Ascending aorta (tissue), 2 donors: ENCODE data around the gene KIF25. TPM values are rescaled to one million over a fixed set of nuclear protein-coding genes. Genes with fewer than 3 reads are reported as not detected.

Source experiments
- DNase-seq, 2 donors: peaks; one replicate each; pipeline ENCODE4 v3.0.0-alpha.2; 2019; ENCODE audit warnings: low spot score in 2 of 2
- H3K27ac ChIP-seq, 2 donors: fragments of 200-600 bp; sonication (generic); one replicate each; pipeline ENCODE4 v1.5.1; 2016 to 2017; ENCODE audit warnings: mild to moderate bottlenecking in 1 of 2
- H3K27me3 ChIP-seq: fragments of 200-600 bp; sonication (generic); one replicate; pipeline ENCODE4 v1.5.1; 2017
- H3K36me3 ChIP-seq, 2 donors: fragments of 200-600 bp; sonication (generic); one replicate each; pipeline ENCODE4 v1.5.1; 2016
- H3K4me1 ChIP-seq, 2 donors: fragments of 200-600 bp; sonication (generic); one replicate each; pipeline ENCODE4 v1.5.1; 2016 to 2017; ENCODE audit warnings: mild to moderate bottlenecking in 1 of 2
- H3K4me3 ChIP-seq, 2 donors: fragments of 200-600 bp; sonication (generic); one replicate each; pipeline ENCODE4 v1.5.1; 2016 to 2017; ENCODE audit warnings: mild to moderate bottlenecking in 1 of 2
- H3K9me3 ChIP-seq, 2 donors: fragments of 200-600 bp; sonication (generic); one replicate each; pipeline ENCODE4 v1.5.1; 2016
- CTCF ChIP-seq, 3 experiments: fragments of 200-600 bp in 2 of 3; fragments of 450-650 bp in 1 of 3; sonication (generic) in 2 of 3; IDR thresholded peaks; one replicate each; pipeline ENCODE4 v1.5.1; 2016 to 2019; ENCODE audit warnings: antibody characterized with exemption in 3 of 3, mild to moderate bottlenecking in 1 of 3, moderate library complexity in 1 of 3
- intact Hi-C: fragments of 100-400 bp; cut with DNase I; formaldehyde crosslinking; loops from one replicate; pipeline ENCODE4 v1.15.1; 2023
- total RNA-seq: library from RNA; depleted of rRNA; stranded (reverse); fragments of >200 nt; gene quantifications from one replicate; pipeline ENCODE4 v1.1.0, GENCODE V29; 2016

Gene KIF25
- total RNA-seq, 1 donor from 2014 or later, result not detected

- no peaks in the 10 kb centered on the region for H3K27me3 ChIP-seq
- no peak overlapping the region for H3K27ac ChIP-seq
- peaks cover 5 to 19% of the 10 kb centered on the region in 2 donors for H3K9me3 ChIP-seq
- no peaks in the 10 kb centered on the region for H3K4me1 ChIP-seq
- intact Hi-C loops, result no loop called here
- no peaks in the 10 kb centered on the region for H3K36me3 ChIP-seq
- DNase-seq, result no peak
- TF ChIP-seq CTCF (IDR thresholded peaks at IDR 0.05), result no peak
- no peak overlapping the region for H3K4me3 ChIP-seq
Observed at GRCh38 chr6:168039849-168040248, 42.4 kb downstream of the KIF25 start.

GRCh38 chr6:168040856-168041496, 43.5 kb downstream of the KIF25 start:
- peaks cover 5 to 19% of the 10 kb centered on the region in 2 donors for H3K9me3 ChIP-seq
- no peaks in the 10 kb centered on the region for H3K4me1 ChIP-seq
- DNase-seq, result no peak
- H3K27ac ChIP-seq, result no peak overlapping the region
- H3K36me3 ChIP-seq, result no peaks in the 10 kb centered on the region
- no peak overlapping the region for H3K4me3 ChIP-seq
- no peak for TF ChIP-seq CTCF (IDR thresholded peaks at IDR 0.05)
- intact Hi-C loops, result no loop called here
- no peaks in the 10 kb centered on the region for H3K27me3 ChIP-seq

- intact Hi-C loops, result no loop called here
- Histone ChIP-seq H3K4me1 (no peaks in the 10 kb centered on the region), H3K9me3 (peaks cover 5 to 19% of the 10 kb centered on the region in 2 donors), H3K36me3 (no peaks in the 10 kb centered on the region), H3K27me3 (no peaks in the 10 kb centered on the region), H3K4me3 (no peak overlapping the region), H3K27ac (no peak overlapping the region)
- TF ChIP-seq CTCF (IDR thresholded peaks at IDR 0.05), result no peak
- no peak for DNase-seq
Observed at GRCh38 chr6:168041928-168042327, 44.5 kb downstream of the KIF25 start.

GRCh38 chr6:168042426-168043192, 45.1 kb downstream of the KIF25 start:
- intact Hi-C loops, result no loop called here
- no peak overlapping the region for H3K4me3 ChIP-seq
- no peak for TF ChIP-seq CTCF (IDR thresholded peaks at IDR 0.05)
- H3K27me3 ChIP-seq, result no peaks in the 10 kb centered on the region
- H3K9me3 ChIP-seq, result peaks cover 5 to 19% of the 10 kb centered on the region in 2 donors
- no peaks in the 10 kb centered on the region for H3K36me3 ChIP-seq
- H3K27ac ChIP-seq, result no peak overlapping the region
- H3K4me1 ChIP-seq, result no peaks in the 10 kb centered on the region
- DNase-seq, result no peak

- intact Hi-C loops, result no loop called here
- H3K36me3 ChIP-seq, result no peaks in the 10 kb centered on the region
- H3K4me1 ChIP-seq, result no peaks in the 10 kb centered on the region
- H3K9me3 ChIP-seq, result peaks cover 5 to 19% of the 10 kb centered on the region in 2 donors
- TF ChIP-seq CTCF (IDR thresholded peaks at IDR 0.05), result no peak
- DNase-seq, result no peak
- no peak overlapping the region for H3K27ac ChIP-seq
- H3K27me3 ChIP-seq, result no peaks in the 10 kb centered on the region
- no peak overlapping the region for H3K4me3 ChIP-seq
Observed at GRCh38 chr6:168043193-168043847, 45.8 kb downstream of the KIF25 start.
